B cell (primary cell): ENCODE results near the gene COQ8A. TPM values are rescaled to one million over a fixed set of nuclear protein-coding genes. Genes with fewer than 3 reads are reported as not detected.

Experiments
- ATAC-seq: fragments of 200-7000 bp; cut with Tn5 transposase; one replicate; pipeline ENCODE4 v1.10.0; 2021; ENCODE audit warnings: low read depth, mild to moderate bottlenecking, moderate number of reproducible peaks, moderate library complexity
- CTCF ChIA-PET: fragments of 350-600 bp; sonication (Branson Sonifier 250); formaldehyde crosslinking; loops from one replicate; lab custom pipeline; 2021; ENCODE audit warnings: antibody characterized with exemption, inconsistent platforms; lab: Charles Lee
- POLR2A ChIA-PET: fragments of 350-600 bp; sonication (Branson Sonifier 250); formaldehyde crosslinking; loops from one replicate; lab custom pipeline; 2021; ENCODE audit warnings: antibody characterized with exemption; lab: Charles Lee
- DNase-seq: peaks from one replicate; pipeline ENCODE4 v3.0.0; 2013
- H2AFZ ChIP-seq: 2 replicates; pipeline ENCODE4 v1.6.1; 2012; ENCODE audit warnings: mild to moderate bottlenecking, low read depth, low read length; ENCODE audit not compliant: insufficient read depth, poor library complexity, severe bottlenecking
- H3K27ac ChIP-seq, 2 donors: 1 replicate in 1 of 2; 2 replicates in 1 of 2; pipeline ENCODE4 v1.5.1; 2012 to 2013; ENCODE audit warnings: low read length in 2 of 2, mild to moderate bottlenecking in 2 of 2, moderate library complexity in 1 of 2
- H3K27me3 ChIP-seq, 4 experiments: fragments of 200-600 bp in 1 of 4; sonication (generic) in 1 of 4; replicated peaks in 1 of 4; 1 replicate in 2 of 4; 2 replicates in 2 of 4; pipeline versions ENCODE4 v1.6.1 to v1.7.0; 2013 to 2016; ENCODE audit warnings: low read length in 3 of 4, mild to moderate bottlenecking in 2 of 4, mixed read lengths in 1 of 4, moderate library complexity in 1 of 4; ENCODE audit not compliant: insufficient read depth in 4 of 4, control insufficient read depth in 3 of 4; ENCODE audit errors: control extremely low read depth in 1 of 4
- H3K36me3 ChIP-seq, 2 experiments: replicated peaks in 1 of 2; 1 replicate in 1 of 2; 2 replicates in 1 of 2; pipeline versions ENCODE4 v1.6.1 to v1.7.1; 2013; ENCODE audit warnings: low read length in 1 of 2; ENCODE audit not compliant: insufficient read depth in 2 of 2, control insufficient read depth in 1 of 2; ENCODE audit errors: control extremely low read depth in 1 of 2, extremely low read depth in 1 of 2
- H3K4me1 ChIP-seq, 2 donors: fragments of 200-600 bp in 1 of 2; sonication (generic) in 1 of 2; 1 replicate in 1 of 2; 2 replicates in 1 of 2; pipeline versions ENCODE4 v1.5.1 to v1.6.1; 2013 to 2017; ENCODE audit warnings: low read length in 2 of 2; ENCODE audit not compliant: control insufficient read depth in 2 of 2, insufficient read depth in 2 of 2
- H3K4me2 ChIP-seq: replicated peaks from 2 replicates; pipeline ENCODE3; 2012; ENCODE audit warnings: mild to moderate bottlenecking, low read depth, low read length; ENCODE audit not compliant: poor library complexity, severe bottlenecking
- H3K4me3 ChIP-seq, 5 experiments: fragments of 200-600 bp in 1 of 5; sonication (generic) in 1 of 5; 1 replicate in 3 of 5; 2 replicates in 2 of 5; pipeline versions ENCODE4 v1.5.1 to v1.7.0; 2011 to 2016; ENCODE audit warnings: low read length in 4 of 5, mild to moderate bottlenecking in 4 of 5, low read depth in 2 of 5, control low read depth in 1 of 5, moderate library complexity in 1 of 5; ENCODE audit not compliant: insufficient read depth in 1 of 5; ENCODE audit errors: control extremely low read depth in 1 of 5, extremely low read depth in 1 of 5
- H3K79me2 ChIP-seq: fragments of 200-600 bp; sonication (generic); one replicate; pipeline ENCODE4 v1.6.0; 2016; ENCODE audit warnings: low read length; ENCODE audit not compliant: control insufficient read depth, insufficient read depth
- H3K9ac ChIP-seq: fragments of 200-600 bp; sonication (generic); 2 replicates; pipeline ENCODE4 v1.6.1; 2017; ENCODE audit warnings: mild to moderate bottlenecking, low read length, moderate library complexity
- H3K9me3 ChIP-seq, 3 donors: one replicate each; pipeline versions ENCODE4 v1.6.1 to v1.7.1; 2013; ENCODE audit warnings: low read length in 2 of 3; ENCODE audit not compliant: control insufficient read depth in 2 of 3, insufficient read depth in 1 of 3; ENCODE audit errors: control extremely low read depth in 1 of 3
- H4K20me1 ChIP-seq: 2 replicates; pipeline ENCODE4 v1.6.0; 2012; ENCODE audit warnings: mild to moderate bottlenecking, low read length; ENCODE audit not compliant: insufficient read depth, control insufficient read depth, poor library complexity, severe bottlenecking
- H3K27ac Mint-ChIP-seq: one replicate; pipeline ENCODE4 v1.8.0; 2021; ENCODE audit warnings: mixed read lengths
- H3K27me3 Mint-ChIP-seq: one replicate; pipeline ENCODE4 v1.8.0; 2021; ENCODE audit warnings: mixed read lengths
- H3K4me1 Mint-ChIP-seq: one replicate; pipeline ENCODE4 v1.8.0; 2021; ENCODE audit warnings: mixed read lengths
- H3K4me3 Mint-ChIP-seq: one replicate; pipeline ENCODE4 v1.8.0; 2021; ENCODE audit warnings: mixed read lengths
- H3K9me3 Mint-ChIP-seq: one replicate; pipeline ENCODE4 v1.8.0; 2022; ENCODE audit warnings: mixed read lengths; ENCODE audit not compliant: insufficient read depth
- CTCF ChIP-seq: fragments of 200-600 bp; IDR thresholded peaks from one replicate; pipeline ENCODE4 v1.8.0; 2022; ENCODE audit warnings: antibody characterized with exemption, mild to moderate bottlenecking
- EZH2 ChIP-seq: IDR thresholded peaks from 2 replicates; pipeline ENCODE4 v1.6.1; 2012; ENCODE audit warnings: borderline replicate concordance, low read depth, mild to moderate bottlenecking, moderate library complexity, low read length; ENCODE audit not compliant: insufficient read depth, poor library complexity, severe bottlenecking
- WGBS: methylation state at CpG from one replicate; pipeline ENCODE4 v1.1.5; 2013; ENCODE audit warnings: missing lambda C conversion rate; ENCODE audit not compliant: insufficient coverage; 5-methylcytosine and 5-hydroxymethylcytosine counted together
- intact Hi-C: fragments of 100-400 bp; cut with micrococcal nuclease; formaldehyde crosslinking; loops from one replicate; pipeline ENCODE4 v1.10.0; 2022
- polyA plus RNA-seq: library from polyadenylated mRNA; depleted of rRNA; stranded (reverse); fragments of >200 nt; gene quantifications from 2 replicates; pipeline ENCODE4 v1.2.3, GENCODE V29; 2012
- total RNA-seq, 2 donors: library from RNA; stranded (reverse); fragments of 120-200 nt in 1 of 2; gene quantifications; 1 replicate in 1 of 2; 2 replicates in 1 of 2; pipeline versions ENCODE4 v1.2.3 to v1.2.4, GENCODE V29; 2013 to 2022

Gene COQ8A
- total and polyA plus RNA-seq, 2 donors (not counting 1 experiment from before 2014, with no cell fraction given) = 44.3 to 58.2 TPM

DNA sequence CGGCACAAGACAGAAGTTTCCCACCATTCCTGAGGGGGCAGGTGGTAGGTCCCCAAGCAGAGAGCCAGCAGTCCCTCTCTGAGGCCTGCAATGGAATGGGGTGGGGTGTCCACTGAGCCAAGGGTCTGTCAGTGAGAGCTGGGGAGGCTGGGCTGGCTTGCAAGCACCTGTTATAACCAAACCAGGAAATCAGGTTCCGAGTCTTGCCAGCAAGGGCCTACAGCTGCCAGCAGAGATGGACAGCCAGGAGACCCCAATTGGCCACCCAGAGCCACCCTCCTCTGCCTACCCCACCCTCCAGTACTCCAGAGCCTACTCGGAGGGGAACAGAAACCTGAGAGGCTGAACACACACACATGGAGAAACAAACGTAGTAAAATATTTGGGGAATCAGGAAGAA lies 37.5 kb upstream of the COQ8A start:
- H3K9ac ChIP-seq = no peak overlapping the region
- TF ChIP-seq CTCF (no peak), EZH2 (no peak)
- no peaks in the 10 kb centered on the region for H3K9me3 ChIP-seq
- no peak for DNase-seq
- H4K20me1 ChIP-seq = no peaks in the 10 kb centered on the region
- POLR2A ChIA-PET = no interaction called here
- no peaks in the 10 kb centered on the region for H3K79me2 ChIP-seq
- H3K27me3 Mint-ChIP-seq = no peaks in the 10 kb centered on the region
- H3K36me3 ChIP-seq = peaks cover 0 to 3% of the 10 kb centered on the region in 2 experiments
- no peak overlapping the region for H3K27ac Mint-ChIP-seq
- H3K4me2 ChIP-seq = no peak overlapping the region
- CTCF ChIA-PET = no interaction called here
- ATAC-seq = no peak
- intact Hi-C loops = no loop called here
- H3K27me3 ChIP-seq = no peaks in the 10 kb centered on the region
- no peaks in the 10 kb centered on the region for H3K4me1 ChIP-seq
- H3K4me1 Mint-ChIP-seq = no peaks in the 10 kb centered on the region
- 100% methylated on average over 2 of the region's 4 CpGs for WGBS
- no peak overlapping the region for H3K4me3 Mint-ChIP-seq
- no peak overlapping the region for H3K27ac ChIP-seq
- H3K4me3 ChIP-seq = no peak overlapping the region
- H3K9me3 Mint-ChIP-seq = no peaks in the 10 kb centered on the region
- H2AFZ ChIP-seq = no peak overlapping the region

DNA sequence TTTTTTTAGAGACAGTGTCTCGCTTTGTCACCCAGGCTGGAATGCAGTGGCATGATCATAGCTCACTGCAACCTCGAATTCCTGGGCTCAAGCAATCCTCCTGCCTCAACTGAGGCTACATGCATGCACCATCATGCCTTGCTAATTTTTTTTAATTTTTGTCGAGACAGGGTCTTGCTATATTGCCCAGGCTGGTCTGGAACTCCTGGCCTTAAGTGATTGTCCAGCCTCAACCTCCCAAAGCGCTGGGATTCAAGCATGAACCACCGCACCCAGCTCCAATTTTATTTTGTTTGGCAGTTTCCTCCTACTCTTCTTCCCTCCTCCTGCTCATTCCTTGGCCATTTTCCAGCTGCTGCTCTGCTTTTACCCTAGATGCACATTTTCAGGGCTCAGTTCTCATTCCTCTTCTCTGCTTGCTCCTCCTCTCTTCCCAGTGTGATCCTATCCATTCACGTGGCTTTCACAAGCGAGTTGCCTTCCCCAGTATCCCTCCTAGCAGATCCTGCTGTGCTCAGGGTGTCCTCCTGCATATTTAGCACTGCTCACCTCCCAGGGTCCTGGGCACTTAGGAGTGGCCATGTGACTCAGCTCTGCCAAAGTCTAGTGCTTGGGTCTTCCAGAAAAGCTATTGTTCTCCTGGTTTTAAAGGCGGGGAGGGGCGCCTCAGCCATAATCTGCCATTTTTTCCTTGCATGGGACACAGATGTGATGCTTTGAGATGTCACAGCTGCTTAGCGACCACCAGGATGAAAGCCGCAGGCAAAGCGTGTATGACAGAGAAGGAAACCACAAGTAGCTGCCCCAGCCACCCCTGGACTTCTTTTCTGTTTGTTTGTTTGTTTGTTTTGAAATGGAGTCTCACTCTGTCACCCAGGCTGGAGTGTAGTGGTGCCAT lies 36.0 kb upstream of the COQ8A start:
- TF ChIP-seq CTCF (no peak), EZH2 (no peak)
- no peaks in the 10 kb centered on the region for H4K20me1 ChIP-seq
- Mint-ChIP-seq H3K4me3 (no peak overlapping the region), H3K27me3 (no peaks in the 10 kb centered on the region), H3K9me3 (no peaks in the 10 kb centered on the region), H3K27ac (no peak overlapping the region), H3K4me1 (no peaks in the 10 kb centered on the region)
- H3K9ac ChIP-seq = no peak overlapping the region
- no peak overlapping the region for H3K4me2 ChIP-seq
- no peaks in the 10 kb centered on the region for H3K79me2 ChIP-seq
- ChIA-PET POLR2A (interaction anchor here (0.5 kb wide), 1 partner anchor 35 kb away, joined by 5 read pairs; no protein-coding TSS in a partner anchor), CTCF (no interaction called here)
- ATAC-seq = no peak
- H3K36me3 ChIP-seq = peaks cover 0 to 2% of the 10 kb centered on the region in 2 experiments
- WGBS = 89% methylated on average over 12 of the region's 12 CpGs
- no peak for DNase-seq
- H3K9me3 ChIP-seq = no peaks in the 10 kb centered on the region
- intact Hi-C loops = no loop called here
- no peaks in the 10 kb centered on the region for H3K4me1 ChIP-seq
- no peaks in the 10 kb centered on the region for H3K27me3 ChIP-seq
- H3K4me3 ChIP-seq = no peak overlapping the region
- H3K27ac ChIP-seq = no peak overlapping the region
- H2AFZ ChIP-seq = no peak overlapping the region
